Measurements from ENCODE around the gene CCL2. TPM values are rescaled to one million over a fixed set of nuclear protein-coding genes. Genes with fewer than 3 reads are reported as not detected.
A peak's percentile ranks its signal among the peaks of the same experiment; 100 is the strongest.

CCL2 gene
- total RNA-seq, 1 donor from 2014 or later: 44.1 TPM

- Histone ChIP-seq H3K27ac (ENCODE audit: low read depth, low read length) (no peak within 1 kb of the TSS), H3K9me3 (ENCODE audit: insufficient read depth, low read depth, low read length) (no peaks in the 10 kb centered on the region), H3K4me1 (ENCODE audit: insufficient read depth, low read length) (peaks cover 4% of the 10 kb centered on the region), H3K79me2 (ENCODE audit: insufficient read depth, low read length) (no peaks in the 10 kb centered on the region), H3K27me3 (ENCODE audit: insufficient read depth, low read length) (no peaks in the 10 kb centered on the region), H4K20me1 (ENCODE audit: insufficient read depth, low read length) (no peaks in the 10 kb centered on the region), H3K36me3 (ENCODE audit: insufficient read depth, low read length) (no peaks in the 10 kb centered on the region), H3K9ac (ENCODE audit: low read length) (no peak within 1 kb of the TSS), H2AFZ (ENCODE audit: low read depth, low read length) (no peak within 1 kb of the TSS), H3K4me2 (ENCODE audit: low read length) (no peak within 1 kb of the TSS), H3K4me3 (ENCODE audit: insufficient read depth, low read depth, low read length) (no peak within 1 kb of the TSS)
- peaks cover 13% of the 10 kb centered on the region for H3K27me3 Mint-ChIP-seq (ENCODE audit: low read depth, unreplicated experiment)
- no peaks in the 10 kb centered on the region for H3K4me1 Mint-ChIP-seq (ENCODE audit: low read depth, unreplicated experiment)
- no peak within 1 kb of the TSS for H3K27ac Mint-ChIP-seq (ENCODE audit: unreplicated experiment)
- H3K36me3 Mint-ChIP-seq (ENCODE audit: low read depth, unreplicated experiment): no peaks in the 10 kb centered on the region
- H3K4me3 Mint-ChIP-seq (ENCODE audit: unreplicated experiment): no peak within 1 kb of the TSS
- H3K9me3 Mint-ChIP-seq (ENCODE audit: unreplicated experiment): no peaks in the 10 kb centered on the region
- DNase-seq (ENCODE audit: low read depth) (peak; percentile 30), FAIRE-seq (no peak)
- TF ChIP-seq EZH2 (IDR thresholded peaks at IDR 0.05; ENCODE audit: insufficient read depth, low read length): no peak
- TF ChIP-seq CTCF (IDR thresholded peaks at IDR 0.05; ENCODE audit: insufficient read depth, low read depth, low read length): no peak
Observed at GRCh38 chr17:34269969-34270368, 14.9 kb downstream of the CCL2 start, which contains the start of gene CCL7. TSS of gene CCL7 (plus strand) at chr17:34270221. CDS start at chr17:34270291, 70 bp downstream.

- no peaks in the 10 kb centered on the region for H3K36me3 Mint-ChIP-seq (ENCODE audit: low read depth, unreplicated experiment)
- peaks cover 4% of the 10 kb centered on the region for H3K4me1 Mint-ChIP-seq (ENCODE audit: low read depth, unreplicated experiment)
- Histone ChIP-seq H3K4me1 (ENCODE audit: insufficient read depth, low read length) (peaks cover 3% of the 10 kb centered on the region), H3K27ac (ENCODE audit: low read depth, low read length) (no peak overlapping the region), H2AFZ (ENCODE audit: low read depth, low read length) (no peak overlapping the region), H4K20me1 (ENCODE audit: insufficient read depth, low read length) (no peaks in the 10 kb centered on the region), H3K36me3 (ENCODE audit: insufficient read depth, low read length) (no peaks in the 10 kb centered on the region), H3K79me2 (ENCODE audit: insufficient read depth, low read length) (no peaks in the 10 kb centered on the region), H3K4me3 (ENCODE audit: insufficient read depth, low read depth, low read length) (no peak overlapping the region), H3K9me3 (ENCODE audit: insufficient read depth, low read depth, low read length) (no peaks in the 10 kb centered on the region), H3K27me3 (ENCODE audit: insufficient read depth, low read length) (peaks cover 2% of the 10 kb centered on the region), H3K4me2 (ENCODE audit: low read length) (no peak overlapping the region), H3K9ac (ENCODE audit: low read length) (no peak overlapping the region)
- no peak overlapping the region for H3K4me3 Mint-ChIP-seq (ENCODE audit: unreplicated experiment)
- peaks cover 3% of the 10 kb centered on the region for H3K9me3 Mint-ChIP-seq (ENCODE audit: unreplicated experiment)
- FAIRE-seq (peak; percentile 37), DNase-seq (ENCODE audit: low read depth) (peak; percentile 88)
- TF ChIP-seq EZH2 (IDR thresholded peaks at IDR 0.05; ENCODE audit: insufficient read depth, low read length): no peak
- no peak for TF ChIP-seq CTCF (IDR thresholded peaks at IDR 0.05; ENCODE audit: insufficient read depth, low read depth, low read length)
- H3K27ac Mint-ChIP-seq (ENCODE audit: unreplicated experiment): no peak overlapping the region
- peaks cover 8% of the 10 kb centered on the region for H3K27me3 Mint-ChIP-seq (ENCODE audit: low read depth, unreplicated experiment)
Observed at GRCh38 chr17:34275881-34276280, 20.8 kb downstream of the CCL2 start.

- Mint-ChIP-seq H3K4me3 (ENCODE audit: unreplicated experiment) (no peak overlapping the region), H3K4me1 (ENCODE audit: low read depth, unreplicated experiment) (peaks cover 4% of the 10 kb centered on the region), H3K27ac (ENCODE audit: unreplicated experiment) (no peak overlapping the region), H3K27me3 (ENCODE audit: low read depth, unreplicated experiment) (peaks cover 1% of the 10 kb centered on the region), H3K9me3 (ENCODE audit: unreplicated experiment) (peaks cover 3% of the 10 kb centered on the region), H3K36me3 (ENCODE audit: low read depth, unreplicated experiment) (no peaks in the 10 kb centered on the region)
- Histone ChIP-seq H3K27ac (ENCODE audit: low read depth, low read length) (no peak overlapping the region), H3K4me2 (ENCODE audit: low read length) (no peak overlapping the region), H3K4me1 (ENCODE audit: insufficient read depth, low read length) (peaks cover 3% of the 10 kb centered on the region), H4K20me1 (ENCODE audit: insufficient read depth, low read length) (no peaks in the 10 kb centered on the region), H3K36me3 (ENCODE audit: insufficient read depth, low read length) (no peaks in the 10 kb centered on the region), H3K9me3 (ENCODE audit: insufficient read depth, low read depth, low read length) (no peaks in the 10 kb centered on the region), H2AFZ (ENCODE audit: low read depth, low read length) (no peak overlapping the region), H3K79me2 (ENCODE audit: insufficient read depth, low read length) (no peaks in the 10 kb centered on the region), H3K4me3 (ENCODE audit: insufficient read depth, low read depth, low read length) (no peak overlapping the region), H3K27me3 (ENCODE audit: insufficient read depth, low read length) (peaks cover 2% of the 10 kb centered on the region), H3K9ac (ENCODE audit: low read length) (no peak overlapping the region)
- no peak for FAIRE-seq
- TF ChIP-seq EZH2 (IDR thresholded peaks at IDR 0.05; ENCODE audit: insufficient read depth, low read length) (no peak), CTCF (IDR thresholded peaks at IDR 0.05; ENCODE audit: insufficient read depth, low read depth, low read length) (no peak)
- no peak for DNase-seq (ENCODE audit: low read depth)
Observed at GRCh38 chr17:34276826-34277225, 21.7 kb downstream of the CCL2 start.

Measured in astrocyte (in vitro differentiated cells and primary cell).